Ascending aorta (tissue), 2 donors: ENCODE data around the gene PITPNM1. TPM values are rescaled to one million over a fixed set of nuclear protein-coding genes. Genes with fewer than 3 reads are reported as not detected.

Experiments used
- DNase-seq, 2 donors: peaks; one replicate each; pipeline ENCODE4 v3.0.0-alpha.2; 2019; ENCODE audit warnings: low spot score in 2 of 2
- H3K27ac ChIP-seq, 2 donors: fragments of 200-600 bp; sonication (generic); one replicate each; pipeline ENCODE4 v1.5.1; 2016 to 2017; ENCODE audit warnings: mild to moderate bottlenecking in 1 of 2
- H3K27me3 ChIP-seq: fragments of 200-600 bp; sonication (generic); one replicate; pipeline ENCODE4 v1.5.1; 2017
- H3K36me3 ChIP-seq, 2 donors: fragments of 200-600 bp; sonication (generic); one replicate each; pipeline ENCODE4 v1.5.1; 2016
- H3K4me1 ChIP-seq, 2 donors: fragments of 200-600 bp; sonication (generic); one replicate each; pipeline ENCODE4 v1.5.1; 2016 to 2017; ENCODE audit warnings: mild to moderate bottlenecking in 1 of 2
- H3K4me3 ChIP-seq, 2 donors: fragments of 200-600 bp; sonication (generic); one replicate each; pipeline ENCODE4 v1.5.1; 2016 to 2017; ENCODE audit warnings: mild to moderate bottlenecking in 1 of 2
- H3K9me3 ChIP-seq, 2 donors: fragments of 200-600 bp; sonication (generic); one replicate each; pipeline ENCODE4 v1.5.1; 2016
- intact Hi-C: fragments of 100-400 bp; cut with DNase I; formaldehyde crosslinking; loops from one replicate; pipeline ENCODE4 v1.15.1; 2023
- total RNA-seq: library from RNA; depleted of rRNA; stranded (reverse); fragments of >200 nt; gene quantifications from one replicate; pipeline ENCODE4 v1.1.0, GENCODE V29; 2016
- TF ChIP-seq, protein P1 (sequence below), 3 experiments: fragments of 200-600 bp in 2 of 3; fragments of 450-650 bp in 1 of 3; sonication (generic) in 2 of 3; IDR thresholded peaks; one replicate each; pipeline ENCODE4 v1.5.1; 2016 to 2019; ENCODE audit warnings: antibody characterized with exemption in 3 of 3, mild to moderate bottlenecking in 1 of 3, moderate library complexity in 1 of 3

Gene PITPNM1
- total RNA-seq, 1 donor from 2014 or later: 31.8 TPM

- H3K27ac ChIP-seq: peak overlapping the region; percentile 90 to 94
- H3K4me1 ChIP-seq: peaks cover 5 to 25% of the 10 kb centered on the region in 2 donors
- intact Hi-C loops: no loop called here
- H3K27me3 ChIP-seq: no peaks in the 10 kb centered on the region
- TF ChIP-seq, protein P1, sequence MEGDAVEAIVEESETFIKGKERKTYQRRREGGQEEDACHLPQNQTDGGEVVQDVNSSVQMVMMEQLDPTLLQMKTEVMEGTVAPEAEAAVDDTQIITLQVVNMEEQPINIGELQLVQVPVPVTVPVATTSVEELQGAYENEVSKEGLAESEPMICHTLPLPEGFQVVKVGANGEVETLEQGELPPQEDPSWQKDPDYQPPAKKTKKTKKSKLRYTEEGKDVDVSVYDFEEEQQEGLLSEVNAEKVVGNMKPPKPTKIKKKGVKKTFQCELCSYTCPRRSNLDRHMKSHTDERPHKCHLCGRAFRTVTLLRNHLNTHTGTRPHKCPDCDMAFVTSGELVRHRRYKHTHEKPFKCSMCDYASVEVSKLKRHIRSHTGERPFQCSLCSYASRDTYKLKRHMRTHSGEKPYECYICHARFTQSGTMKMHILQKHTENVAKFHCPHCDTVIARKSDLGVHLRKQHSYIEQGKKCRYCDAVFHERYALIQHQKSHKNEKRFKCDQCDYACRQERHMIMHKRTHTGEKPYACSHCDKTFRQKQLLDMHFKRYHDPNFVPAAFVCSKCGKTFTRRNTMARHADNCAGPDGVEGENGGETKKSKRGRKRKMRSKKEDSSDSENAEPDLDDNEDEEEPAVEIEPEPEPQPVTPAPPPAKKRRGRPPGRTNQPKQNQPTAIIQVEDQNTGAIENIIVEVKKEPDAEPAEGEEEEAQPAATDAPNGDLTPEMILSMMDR (IDR thresholded peaks at IDR 0.05): no peak
- H3K36me3 ChIP-seq: no peaks in the 10 kb centered on the region
- no peaks in the 10 kb centered on the region for H3K9me3 ChIP-seq
- H3K4me3 ChIP-seq: peak overlapping the region; percentile 60 to 70
- no peak for DNase-seq
Measured at GRCh38 chr11:67465189-67465510, 40.0 kb downstream of the PITPNM1 start.

DNA sequence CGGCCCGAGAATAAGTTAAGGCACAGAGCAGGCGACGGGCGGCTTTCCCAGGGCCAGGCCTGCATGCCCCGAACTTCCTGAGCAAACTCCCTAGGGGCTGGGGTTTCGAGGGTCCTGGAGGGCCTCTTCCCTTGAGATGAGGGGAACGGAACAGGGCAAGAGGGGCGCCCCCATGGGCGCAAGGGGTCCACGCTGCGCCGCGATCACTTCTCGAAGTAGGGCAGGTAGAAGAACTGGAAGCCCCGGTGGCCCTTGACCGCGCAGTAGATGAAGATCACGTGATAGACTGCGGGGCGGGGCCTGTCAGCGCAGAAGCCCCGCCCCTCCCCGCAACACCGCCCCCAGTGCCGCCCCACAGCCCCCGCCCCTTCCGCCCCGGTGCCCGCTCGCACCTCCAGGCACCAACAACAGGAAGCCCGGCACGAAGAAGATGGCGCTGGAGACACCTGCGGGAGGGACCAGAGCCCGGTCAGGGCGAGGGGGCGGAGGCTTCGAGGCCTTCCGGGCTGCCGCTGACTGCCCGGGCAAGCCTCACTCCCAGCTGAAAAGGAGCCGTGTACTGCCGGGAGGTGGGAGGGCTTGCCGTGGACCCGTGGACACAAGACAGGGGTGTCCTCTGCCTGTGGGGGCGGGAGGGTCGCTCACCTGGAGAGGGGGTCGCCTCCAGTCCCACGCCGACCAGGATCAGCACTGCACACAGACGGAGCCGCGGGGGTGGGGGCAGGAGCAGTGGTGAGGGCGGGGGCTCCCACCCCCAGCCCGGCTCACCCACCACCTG, 40.6 kb downstream of the PITPNM1 start:
- peak overlapping the region; percentile 60 to 70 for H3K4me3 ChIP-seq
- H3K36me3 ChIP-seq: no peaks in the 10 kb centered on the region
- peak overlapping the region; percentile 90 to 94 for H3K27ac ChIP-seq
- no peaks in the 10 kb centered on the region for H3K9me3 ChIP-seq
- TF ChIP-seq, protein P1 (IDR thresholded peaks at IDR 0.05): no peak
- H3K4me1 ChIP-seq: peaks cover 5 to 25% of the 10 kb centered on the region in 2 donors
- intact Hi-C loops: no loop called here
- DNase-seq: peak; percentile 59 to 92
- no peaks in the 10 kb centered on the region for H3K27me3 ChIP-seq

DNA sequence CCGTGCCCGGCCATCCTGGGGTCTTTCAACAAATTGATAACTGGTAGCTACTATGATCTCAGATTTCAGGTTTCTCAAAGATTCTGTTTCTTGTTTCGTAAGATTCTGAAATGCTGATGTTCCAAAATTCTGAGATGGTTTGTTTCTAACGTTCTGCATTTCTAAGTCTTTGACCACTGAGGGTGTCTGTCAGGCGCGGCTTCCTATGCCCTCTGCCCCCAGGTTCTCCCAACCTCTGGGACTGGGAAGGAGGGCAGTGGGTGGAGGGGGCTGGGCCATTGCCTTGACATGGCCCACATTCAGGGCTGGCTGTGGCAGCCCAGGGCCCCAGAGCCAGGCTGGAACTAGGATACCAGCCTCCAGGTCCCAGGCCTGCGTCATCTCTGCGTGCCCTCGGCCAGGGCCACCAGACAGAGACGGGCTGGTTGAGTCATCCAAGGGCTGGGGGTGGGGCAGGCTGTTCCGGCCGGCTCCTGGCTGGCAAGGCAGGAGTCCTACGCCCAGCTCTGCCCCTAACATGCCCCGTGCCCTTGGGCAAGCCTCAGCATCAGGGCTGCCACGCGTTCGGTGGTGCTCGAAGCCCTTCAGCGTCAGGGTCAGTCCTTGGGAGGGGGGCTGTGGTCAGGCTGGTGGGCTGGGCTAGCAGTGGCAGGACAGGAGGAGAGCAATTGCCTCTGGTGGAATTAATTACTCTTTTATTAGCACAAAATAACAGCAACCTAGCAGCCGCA, 41.3 kb downstream of the PITPNM1 start:
- peak overlapping the region; percentile 60 to 70 for H3K4me3 ChIP-seq
- TF ChIP-seq, protein P1 (IDR thresholded peaks at IDR 0.05): no peak
- H3K4me1 ChIP-seq: peaks cover 5 to 25% of the 10 kb centered on the region in 2 donors
- H3K27me3 ChIP-seq: no peaks in the 10 kb centered on the region
- peak overlapping the region; percentile 90 to 94 for H3K27ac ChIP-seq
- peak; percentile 51 to 84 for DNase-seq
- H3K9me3 ChIP-seq: no peaks in the 10 kb centered on the region
- intact Hi-C loops: no loop called here
- no peaks in the 10 kb centered on the region for H3K36me3 ChIP-seq

DNA sequence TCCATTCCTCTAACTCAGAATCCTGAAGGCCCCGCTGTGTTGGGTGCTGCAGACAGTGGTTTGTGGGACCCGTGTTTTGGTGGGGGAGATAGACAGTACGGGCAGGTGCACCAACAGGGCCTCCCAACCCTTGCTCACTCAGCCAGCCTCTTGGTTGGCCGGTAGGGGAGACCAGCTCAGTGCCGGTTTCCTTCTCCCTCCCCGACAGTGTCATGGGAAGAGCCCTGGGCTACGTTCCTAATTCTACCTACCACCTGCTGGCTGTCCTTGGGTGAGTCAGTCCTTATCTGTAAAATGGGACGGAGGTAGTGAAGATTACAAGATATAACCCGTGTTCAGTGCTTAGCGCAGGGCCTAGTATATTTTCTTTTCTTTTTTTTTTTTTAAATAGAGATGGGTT, 42.0 kb downstream of the PITPNM1 start:
- no peaks in the 10 kb centered on the region for H3K9me3 ChIP-seq
- H3K27me3 ChIP-seq: no peaks in the 10 kb centered on the region
- no peak for DNase-seq
- no peak overlapping the region for H3K4me3 ChIP-seq
- TF ChIP-seq, protein P1 (IDR thresholded peaks at IDR 0.05): no peak
- H3K27ac ChIP-seq: peak overlapping the region; percentile 90 to 94
- intact Hi-C loops: no loop called here
- no peaks in the 10 kb centered on the region for H3K36me3 ChIP-seq
- H3K4me1 ChIP-seq: peaks cover 5 to 22% of the 10 kb centered on the region in 2 donors

DNA sequence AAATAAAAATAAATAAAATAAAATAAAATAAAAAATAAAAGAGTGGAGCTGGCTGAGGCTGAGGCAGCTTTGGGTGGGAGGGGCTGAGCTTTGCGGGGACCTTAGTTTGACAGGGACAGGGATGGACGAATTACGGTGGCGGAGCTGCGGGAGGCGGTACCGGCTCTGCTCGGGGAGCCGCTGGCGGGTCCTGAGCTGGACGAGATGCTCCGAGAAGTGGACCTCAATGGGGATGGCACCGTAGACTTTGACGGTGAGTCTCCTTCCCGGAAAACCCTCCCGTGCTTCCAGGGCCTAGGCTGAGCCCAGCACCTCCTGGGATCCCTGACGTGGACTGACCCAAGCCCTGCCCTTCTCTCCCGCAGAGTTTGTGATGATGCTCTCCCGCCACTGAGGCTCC, 46.9 kb downstream of the PITPNM1 start:
- no peaks in the 10 kb centered on the region for H3K4me1 ChIP-seq
- no peaks in the 10 kb centered on the region for H3K9me3 ChIP-seq
- intact Hi-C loops: no loop called here
- no peaks in the 10 kb centered on the region for H3K27me3 ChIP-seq
- TF ChIP-seq, protein P1 (IDR thresholded peaks at IDR 0.05): no peak
- no peak overlapping the region for H3K4me3 ChIP-seq
- no peak overlapping the region for H3K27ac ChIP-seq
- DNase-seq: no peak
- H3K36me3 ChIP-seq: no peaks in the 10 kb centered on the region
